ENCODE measurements around the gene THSD4.

The THSD4 gene

GRCh38 chr15:71444032-71444810 lies 328.9 kb downstream of the THSD4 start:
- no peaks in the 10 kb centered on the region for H3K36me3 ChIP-seq (ENCODE audit: control insufficient read depth in 5 of 5, insufficient read depth in 5 of 5, low read length in 5 of 5)
- H3K4me3 ChIP-seq (ENCODE audit: low read depth in 1 of 5, low read length in 5 of 5) = no peak overlapping the region
- H3K27ac ChIP-seq (ENCODE audit: low read depth, low read length) = no peak overlapping the region
- no peak overlapping the region for H3K9ac ChIP-seq (ENCODE audit: low read length in 5 of 5)
- H3K27me3 ChIP-seq (ENCODE audit: control insufficient read depth in 5 of 5, insufficient read depth in 4 of 5, low read length in 5 of 5) = peaks cover 0 to 6% (median 0%) of the 10 kb centered on the region in 5 donors
- peaks cover 0 to 5% (median 0%) of the 10 kb centered on the region in 5 donors for H3K4me1 ChIP-seq (ENCODE audit: control insufficient read depth in 5 of 5, insufficient read depth in 5 of 5, low read length in 5 of 5)
- no peaks in the 10 kb centered on the region for H3K9me3 ChIP-seq (ENCODE audit: control insufficient read depth in 5 of 5, low read length in 5 of 5)

DNA sequence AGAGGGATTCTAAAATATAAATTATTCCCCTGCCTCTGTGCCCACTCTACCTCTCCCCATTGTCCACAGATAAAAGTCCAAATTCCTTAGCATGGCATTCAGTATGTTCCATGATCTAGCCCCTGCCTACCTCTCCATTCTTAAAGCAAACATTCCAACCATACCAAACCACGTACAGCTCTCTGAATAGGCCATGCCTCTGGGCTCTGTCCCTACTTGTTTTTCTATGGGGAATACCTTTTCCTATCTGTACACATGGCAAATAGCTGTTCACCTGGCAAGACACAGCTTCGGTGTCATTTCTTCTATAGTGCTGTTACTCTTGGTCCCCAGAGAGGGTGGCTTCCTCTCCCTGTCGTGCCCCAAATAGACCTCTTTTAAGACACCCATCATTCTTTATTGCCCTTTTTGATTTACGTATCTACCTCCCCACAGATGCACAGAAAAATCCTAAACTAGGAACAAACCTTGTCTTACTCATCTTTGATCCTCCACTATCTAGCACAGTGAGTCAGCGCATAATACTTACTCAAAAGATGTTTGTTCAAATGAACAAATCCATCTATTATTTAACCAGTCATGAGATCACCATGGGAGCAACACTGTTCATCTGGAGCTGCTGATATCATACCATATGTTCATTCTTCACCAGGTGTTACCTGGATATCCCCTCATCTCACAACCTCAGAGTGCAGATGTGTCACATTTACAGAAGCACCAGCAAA lies 329.8 kb downstream of the THSD4 start:
- H3K36me3 ChIP-seq (ENCODE audit: control insufficient read depth in 5 of 5, insufficient read depth in 5 of 5, low read length in 5 of 5) = no peaks in the 10 kb centered on the region
- peaks cover 0 to 6% (median 0%) of the 10 kb centered on the region in 5 donors for H3K27me3 ChIP-seq (ENCODE audit: control insufficient read depth in 5 of 5, insufficient read depth in 4 of 5, low read length in 5 of 5)
- H3K27ac ChIP-seq (ENCODE audit: low read depth, low read length) = no peak overlapping the region
- H3K9me3 ChIP-seq (ENCODE audit: control insufficient read depth in 5 of 5, low read length in 5 of 5) = no peaks in the 10 kb centered on the region
- no peak overlapping the region for H3K9ac ChIP-seq (ENCODE audit: low read length in 5 of 5)
- no peak overlapping the region for H3K4me3 ChIP-seq (ENCODE audit: low read depth in 1 of 5, low read length in 5 of 5)
- peaks cover 0 to 5% (median 0%) of the 10 kb centered on the region in 5 donors for H3K4me1 ChIP-seq (ENCODE audit: control insufficient read depth in 5 of 5, insufficient read depth in 5 of 5, low read length in 5 of 5)

- Histone ChIP-seq H3K4me3 (ENCODE audit: low read depth in 1 of 5, low read length in 5 of 5) (no peak overlapping the region), H3K4me1 (ENCODE audit: control insufficient read depth in 5 of 5, insufficient read depth in 5 of 5, low read length in 5 of 5) (peaks cover 0 to 5% (median 0%) of the 10 kb centered on the region in 5 donors), H3K27ac (ENCODE audit: low read depth, low read length) (no peak overlapping the region), H3K9ac (ENCODE audit: low read length in 5 of 5) (no peak overlapping the region), H3K27me3 (ENCODE audit: control insufficient read depth in 5 of 5, insufficient read depth in 4 of 5, low read length in 5 of 5) (peaks cover 0 to 3% (median 0%) of the 10 kb centered on the region in 5 donors), H3K9me3 (ENCODE audit: control insufficient read depth in 5 of 5, low read length in 5 of 5) (no peaks in the 10 kb centered on the region), H3K36me3 (ENCODE audit: control insufficient read depth in 5 of 5, insufficient read depth in 5 of 5, low read length in 5 of 5) (no peaks in the 10 kb centered on the region)
Measured at GRCh38 chr15:71447328-71448250, 332.3 kb downstream of the THSD4 start.

DNA sequence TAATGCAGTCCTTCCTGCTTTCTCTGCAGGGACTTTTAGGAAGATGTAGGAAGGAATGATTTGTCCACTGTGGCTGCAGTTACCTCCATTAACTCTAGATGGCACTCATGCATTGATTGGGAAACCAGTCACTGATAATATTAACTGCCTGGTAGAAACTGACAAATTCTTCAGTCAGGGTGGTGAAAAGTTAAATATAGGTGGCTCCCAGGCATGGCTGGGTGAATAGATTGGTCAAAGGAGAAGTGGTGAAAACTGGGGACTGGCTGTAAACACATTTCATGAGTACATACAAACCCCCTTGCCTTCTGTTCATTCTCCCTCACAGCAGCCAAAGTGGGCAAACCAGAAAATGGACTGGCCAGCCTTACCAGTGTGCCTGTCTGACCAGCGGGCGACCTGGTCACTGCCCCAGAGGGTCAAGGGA lies 333.4 kb downstream of the THSD4 start:
- Histone ChIP-seq H3K27ac (ENCODE audit: low read depth, low read length) (no peak overlapping the region), H3K4me1 (ENCODE audit: control insufficient read depth in 5 of 5, insufficient read depth in 5 of 5, low read length in 5 of 5) (no peaks in the 10 kb centered on the region), H3K9me3 (ENCODE audit: control insufficient read depth in 5 of 5, low read length in 5 of 5) (no peaks in the 10 kb centered on the region), H3K36me3 (ENCODE audit: control insufficient read depth in 5 of 5, insufficient read depth in 5 of 5, low read length in 5 of 5) (no peaks in the 10 kb centered on the region), H3K4me3 (ENCODE audit: low read depth in 1 of 5, low read length in 5 of 5) (no peak overlapping the region), H3K27me3 (ENCODE audit: control insufficient read depth in 5 of 5, insufficient read depth in 4 of 5, low read length in 5 of 5) (peaks cover 0 to 3% (median 0%) of the 10 kb centered on the region in 5 donors), H3K9ac (ENCODE audit: low read length in 5 of 5) (no peak overlapping the region)

GRCh38 chr15:71449363-71449762 lies 334.1 kb downstream of the THSD4 start:
- Histone ChIP-seq H3K9me3 (ENCODE audit: control insufficient read depth in 5 of 5, low read length in 5 of 5) (no peaks in the 10 kb centered on the region), H3K4me3 (ENCODE audit: low read depth in 1 of 5, low read length in 5 of 5) (no peak overlapping the region), H3K27me3 (ENCODE audit: control insufficient read depth in 5 of 5, insufficient read depth in 4 of 5, low read length in 5 of 5) (peaks cover 0 to 3% (median 0%) of the 10 kb centered on the region in 5 donors), H3K9ac (ENCODE audit: low read length in 5 of 5) (no peak overlapping the region), H3K4me1 (ENCODE audit: control insufficient read depth in 5 of 5, insufficient read depth in 5 of 5, low read length in 5 of 5) (no peaks in the 10 kb centered on the region), H3K36me3 (ENCODE audit: control insufficient read depth in 5 of 5, insufficient read depth in 5 of 5, low read length in 5 of 5) (no peaks in the 10 kb centered on the region), H3K27ac (ENCODE audit: low read depth, low read length) (no peak overlapping the region)

DNA sequence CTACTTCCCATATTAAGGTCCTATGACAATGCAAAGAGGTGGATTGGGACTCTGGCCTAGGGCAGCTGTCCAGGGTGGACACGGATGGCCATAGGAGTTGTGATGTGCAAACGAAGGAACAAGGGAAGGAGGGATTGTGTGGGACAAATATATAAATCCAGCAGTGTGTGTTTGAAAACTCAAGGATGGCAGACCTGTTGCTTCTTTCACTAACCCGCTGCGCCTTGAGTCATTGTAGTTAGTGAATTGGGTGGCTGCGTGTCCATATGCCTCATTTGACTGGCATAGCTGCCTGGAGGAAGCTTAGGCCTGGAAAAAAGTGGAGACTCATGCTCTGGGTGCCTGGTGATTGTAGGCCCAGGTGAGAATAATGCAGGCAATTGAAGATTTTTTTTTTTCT lies 334.7 kb downstream of the THSD4 start:
- peaks cover 0 to 3% (median 0%) of the 10 kb centered on the region in 5 donors for H3K27me3 ChIP-seq (ENCODE audit: control insufficient read depth in 5 of 5, insufficient read depth in 4 of 5, low read length in 5 of 5)
- no peaks in the 10 kb centered on the region for H3K36me3 ChIP-seq (ENCODE audit: control insufficient read depth in 5 of 5, insufficient read depth in 5 of 5, low read length in 5 of 5)
- H3K4me1 ChIP-seq (ENCODE audit: control insufficient read depth in 5 of 5, insufficient read depth in 5 of 5, low read length in 5 of 5) = no peaks in the 10 kb centered on the region
- H3K27ac ChIP-seq (ENCODE audit: low read depth, low read length) = no peak overlapping the region
- no peak overlapping the region for H3K4me3 ChIP-seq (ENCODE audit: low read depth in 1 of 5, low read length in 5 of 5)
- H3K9ac ChIP-seq (ENCODE audit: low read length in 5 of 5) = no peak overlapping the region
- no peaks in the 10 kb centered on the region for H3K9me3 ChIP-seq (ENCODE audit: control insufficient read depth in 5 of 5, low read length in 5 of 5)

- Histone ChIP-seq H3K36me3 (ENCODE audit: control insufficient read depth in 5 of 5, insufficient read depth in 5 of 5, low read length in 5 of 5) (no peaks in the 10 kb centered on the region), H3K4me3 (ENCODE audit: low read depth in 1 of 5, low read length in 5 of 5) (no peak overlapping the region), H3K27me3 (ENCODE audit: control insufficient read depth in 5 of 5, insufficient read depth in 4 of 5, low read length in 5 of 5) (peaks cover 0 to 3% (median 2%) of the 10 kb centered on the region in 5 donors), H3K27ac (ENCODE audit: low read depth, low read length) (no peak overlapping the region), H3K9me3 (ENCODE audit: control insufficient read depth in 5 of 5, low read length in 5 of 5) (no peaks in the 10 kb centered on the region), H3K4me1 (ENCODE audit: control insufficient read depth in 5 of 5, insufficient read depth in 5 of 5, low read length in 5 of 5) (no peaks in the 10 kb centered on the region), H3K9ac (ENCODE audit: low read length in 5 of 5) (no peak overlapping the region)
Measured at GRCh38 chr15:71451130-71451529, 335.9 kb downstream of the THSD4 start.

GRCh38 chr15:71452893-71453292 lies 337.6 kb downstream of the THSD4 start:
- H3K9ac ChIP-seq (ENCODE audit: low read length in 5 of 5) = no peak overlapping the region
- H3K4me1 ChIP-seq (ENCODE audit: control insufficient read depth in 5 of 5, insufficient read depth in 5 of 5, low read length in 5 of 5) = peaks cover 0 to 6% (median 0%) of the 10 kb centered on the region in 5 donors
- H3K27ac ChIP-seq (ENCODE audit: low read depth, low read length) = no peak overlapping the region
- H3K4me3 ChIP-seq (ENCODE audit: low read depth in 1 of 5, low read length in 5 of 5) = no peak overlapping the region
- no peaks in the 10 kb centered on the region for H3K9me3 ChIP-seq (ENCODE audit: control insufficient read depth in 5 of 5, low read length in 5 of 5)
- peaks cover 0 to 2% (median 0%) of the 10 kb centered on the region in 5 donors for H3K27me3 ChIP-seq (ENCODE audit: control insufficient read depth in 5 of 5, insufficient read depth in 4 of 5, low read length in 5 of 5)
- no peaks in the 10 kb centered on the region for H3K36me3 ChIP-seq (ENCODE audit: control insufficient read depth in 5 of 5, insufficient read depth in 5 of 5, low read length in 5 of 5)

GRCh38 chr15:71454462-71454996 lies 339.3 kb downstream of the THSD4 start:
- Histone ChIP-seq H3K4me1 (ENCODE audit: control insufficient read depth in 5 of 5, insufficient read depth in 5 of 5, low read length in 5 of 5) (peaks cover 0 to 11% (median 0%) of the 10 kb centered on the region in 5 donors), H3K36me3 (ENCODE audit: control insufficient read depth in 5 of 5, insufficient read depth in 5 of 5, low read length in 5 of 5) (no peaks in the 10 kb centered on the region), H3K9ac (ENCODE audit: low read length in 5 of 5) (no peak overlapping the region), H3K27me3 (ENCODE audit: control insufficient read depth in 5 of 5, insufficient read depth in 4 of 5, low read length in 5 of 5) (peaks cover 0 to 2% (median 0%) of the 10 kb centered on the region in 5 donors), H3K9me3 (ENCODE audit: control insufficient read depth in 5 of 5, low read length in 5 of 5) (no peaks in the 10 kb centered on the region), H3K4me3 (ENCODE audit: low read depth in 1 of 5, low read length in 5 of 5) (no peak overlapping the region), H3K27ac (ENCODE audit: low read depth, low read length) (no peak overlapping the region)
